NCI-H1092 treated with DMSO at 0.1 percent for 48 hours (cell line): ENCODE measurements around the gene PLB1.
A peak's percentile ranks its signal among the peaks of the same experiment; 100 is the strongest.
"Not testable (repeated sequence)": the region's sequence is repeated elsewhere in the genome, so short reads cannot be mapped to it uniquely, and the experiment has no call there.

ENCODE experiments used
- DNase-seq: peaks from one replicate; lab custom pipeline; 2025; lab: John Stamatoyannopoulos, UW

PLB1 gene

DNA sequence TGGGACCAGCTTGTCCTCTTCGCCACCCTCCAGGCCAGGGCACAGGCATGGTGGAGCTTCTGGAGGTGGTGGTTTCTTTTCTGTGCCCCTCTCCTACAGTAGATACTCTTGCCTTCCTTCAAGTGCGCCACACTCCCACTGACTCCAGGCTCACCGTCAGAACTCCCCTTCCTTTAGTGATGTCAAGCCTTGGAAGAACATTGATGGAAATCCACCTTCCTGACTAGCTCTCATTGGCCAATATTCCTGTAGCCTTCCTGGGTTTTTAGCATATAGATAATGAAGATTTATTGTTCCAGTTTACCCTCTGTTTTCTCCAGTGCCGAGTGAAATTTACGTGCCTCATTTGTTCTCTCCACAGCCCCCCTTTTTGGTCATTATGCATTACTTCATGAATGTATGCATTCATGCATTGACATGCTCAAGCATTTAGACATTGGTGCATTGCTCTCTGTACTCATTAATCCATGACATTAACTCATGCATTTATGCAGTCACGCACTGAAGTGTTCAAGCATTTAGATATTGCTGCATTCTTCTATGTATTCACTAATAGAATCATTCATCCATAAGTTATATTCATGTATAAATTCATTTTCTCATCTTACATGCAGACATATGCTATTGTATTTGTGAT, 37.3 kb downstream of the PLB1 start:
- DNase-seq: no peak

DNA sequence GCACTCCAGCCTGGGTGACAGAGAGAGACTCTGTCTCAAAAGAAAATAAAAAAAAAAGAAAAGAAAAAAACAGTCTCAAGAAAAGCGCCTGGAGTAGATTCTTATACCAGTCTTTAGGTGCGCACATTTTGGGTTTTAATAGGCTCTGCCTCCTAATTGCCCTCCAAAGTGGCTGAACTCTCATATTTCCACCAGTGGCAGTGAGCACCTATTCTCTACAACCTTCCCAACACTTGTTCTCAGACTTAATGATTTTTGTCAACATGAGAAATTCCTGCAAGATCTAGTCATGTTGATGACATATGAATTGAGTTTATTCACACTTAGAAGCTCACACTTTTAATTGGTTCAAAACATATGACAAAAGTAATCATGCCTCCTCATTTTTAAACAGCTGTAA, 39.0 kb downstream of the PLB1 start:
- no peak for DNase-seq

DNA sequence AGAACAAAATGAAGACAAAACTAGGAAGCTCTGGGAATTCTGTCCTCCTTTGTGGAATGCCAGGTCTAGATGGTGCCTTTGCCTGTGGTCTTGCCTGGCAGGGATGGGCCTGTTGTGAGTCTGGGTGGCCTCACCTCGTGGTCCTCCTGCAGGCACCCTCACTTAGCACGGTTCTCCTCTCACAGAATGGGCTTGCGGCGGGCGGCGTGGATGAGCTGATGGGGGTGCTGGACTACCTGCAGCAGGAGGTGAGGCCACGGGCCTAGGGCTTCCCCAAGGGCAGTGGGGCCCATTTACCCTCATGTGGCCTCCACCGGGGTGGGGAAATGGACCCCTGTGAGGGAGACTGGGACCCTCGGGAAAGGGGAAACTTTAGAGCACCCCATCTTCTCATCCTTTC, 42.3 kb downstream of the PLB1 start:
- no peak for DNase-seq

DNA sequence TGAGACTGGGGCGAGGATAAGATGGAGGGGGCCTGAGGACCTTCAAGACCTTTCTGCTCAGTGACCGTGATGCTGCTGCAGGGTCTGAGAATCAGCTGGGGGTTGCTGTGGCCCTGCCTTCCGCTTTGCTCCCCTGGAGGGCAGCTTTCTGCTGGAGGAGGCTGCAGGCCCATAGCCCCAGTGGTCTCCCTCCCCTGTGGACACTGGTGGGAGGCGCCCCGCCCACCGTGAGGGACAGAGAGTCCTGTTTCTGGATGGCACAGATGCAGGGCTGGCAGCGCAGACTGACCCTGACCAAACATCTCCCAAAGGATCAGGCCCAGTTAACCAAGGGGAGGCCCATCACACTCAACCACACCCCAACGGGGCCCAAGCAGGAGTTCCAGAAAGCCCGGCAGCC, 42.8 kb downstream of the PLB1 start:
- DNase-seq: no peak

DNA sequence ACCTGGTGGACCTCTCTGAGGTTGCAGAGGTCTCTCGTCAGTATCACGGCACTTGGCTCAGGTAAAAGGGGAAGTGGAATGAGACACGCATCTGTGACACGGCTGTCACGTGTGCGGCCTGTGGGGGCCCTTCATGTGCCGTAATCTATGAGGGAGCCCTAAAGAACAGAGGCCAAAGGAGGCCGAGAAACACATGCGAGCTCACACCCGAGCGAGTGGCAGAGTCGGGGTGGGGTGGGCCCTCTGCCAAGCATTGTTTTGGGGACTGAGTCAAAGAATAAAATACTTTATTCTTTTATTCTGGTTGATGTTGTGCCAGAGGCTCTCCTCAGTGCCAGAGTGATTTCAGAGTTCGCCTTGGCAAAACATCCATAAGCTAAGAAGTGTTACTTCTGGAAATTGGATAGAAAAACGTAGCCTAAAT, 43.3 kb downstream of the PLB1 start:
- DNase-seq: no peak

DNA sequence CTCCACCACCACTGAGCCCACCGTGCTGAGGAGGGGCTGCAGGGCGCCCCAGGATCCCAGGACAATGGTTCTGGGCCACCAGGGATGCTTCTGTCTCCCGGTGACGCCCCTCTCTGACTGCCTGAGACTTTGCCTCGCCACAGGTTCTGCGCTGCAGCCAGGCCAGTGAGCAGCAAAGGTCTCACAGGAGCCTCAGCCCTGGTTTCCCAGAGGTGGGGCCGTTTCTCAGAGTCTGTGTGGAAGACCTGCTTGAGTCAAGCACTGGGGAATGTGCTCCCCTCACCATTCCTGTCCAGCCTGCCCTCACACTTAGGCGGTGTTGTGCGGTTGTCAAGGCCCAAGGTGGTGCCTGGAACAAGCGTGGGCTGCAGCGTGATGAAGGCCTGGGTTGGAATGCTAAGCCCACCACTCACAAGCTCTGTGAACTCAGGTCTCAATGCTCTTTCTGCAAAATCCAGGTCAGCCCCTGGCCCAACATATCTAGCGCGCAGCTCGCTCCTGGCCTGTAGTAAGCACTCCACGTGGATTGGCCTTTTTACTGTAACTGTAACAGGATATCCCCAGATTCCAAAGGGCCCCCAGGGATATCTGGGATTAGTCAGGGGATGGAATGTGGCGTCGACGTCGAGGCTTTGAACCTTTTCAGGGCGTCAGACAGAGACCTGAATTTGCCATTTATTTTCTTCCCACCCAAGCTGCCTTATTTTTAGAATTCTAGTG, 47.6 kb downstream of the PLB1 start:
- DNase-seq: no peak

DNA sequence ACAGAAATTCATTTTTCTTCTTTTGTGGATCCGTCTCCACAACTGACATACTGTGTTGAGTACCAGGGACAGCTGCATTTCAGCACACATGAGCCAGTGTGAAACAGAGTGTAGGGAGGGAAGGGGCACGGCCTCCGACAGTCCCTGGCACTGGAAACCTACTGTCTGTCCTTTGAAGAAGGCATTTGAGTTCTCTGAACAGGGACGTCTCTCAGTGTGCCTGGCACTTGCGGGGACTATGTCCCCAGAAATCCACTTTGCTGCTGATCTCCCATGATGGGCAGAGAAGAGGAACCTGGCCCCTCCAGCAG, 48.1 kb downstream of the PLB1 start:
- DNase-seq: no peak

DNA sequence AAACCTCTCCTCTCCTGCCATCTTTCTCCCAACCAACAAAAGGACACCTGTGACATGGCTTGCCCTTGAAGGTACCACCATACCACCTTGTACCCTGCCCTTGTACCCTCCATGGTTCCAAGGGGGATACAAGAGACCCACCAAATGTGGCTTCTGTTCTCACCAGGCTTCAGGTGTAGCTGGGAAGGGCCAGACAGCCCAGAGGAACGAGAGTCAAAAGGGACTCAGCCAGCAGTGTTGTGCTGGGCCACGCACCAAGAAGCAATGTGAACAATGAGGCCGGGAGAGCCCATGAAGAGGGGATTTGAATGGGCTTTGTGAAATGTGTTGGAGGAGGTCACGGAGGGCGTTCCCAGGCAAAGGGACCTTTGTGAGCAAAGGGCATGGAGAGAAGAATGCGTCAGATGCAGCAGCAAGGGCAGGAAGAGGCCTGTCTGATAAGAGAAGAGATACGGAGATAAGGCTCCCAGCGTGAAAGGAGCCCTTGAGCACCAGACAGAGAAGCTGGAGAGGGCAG, 48.6 kb downstream of the PLB1 start:
- DNase-seq: no peak

DNA sequence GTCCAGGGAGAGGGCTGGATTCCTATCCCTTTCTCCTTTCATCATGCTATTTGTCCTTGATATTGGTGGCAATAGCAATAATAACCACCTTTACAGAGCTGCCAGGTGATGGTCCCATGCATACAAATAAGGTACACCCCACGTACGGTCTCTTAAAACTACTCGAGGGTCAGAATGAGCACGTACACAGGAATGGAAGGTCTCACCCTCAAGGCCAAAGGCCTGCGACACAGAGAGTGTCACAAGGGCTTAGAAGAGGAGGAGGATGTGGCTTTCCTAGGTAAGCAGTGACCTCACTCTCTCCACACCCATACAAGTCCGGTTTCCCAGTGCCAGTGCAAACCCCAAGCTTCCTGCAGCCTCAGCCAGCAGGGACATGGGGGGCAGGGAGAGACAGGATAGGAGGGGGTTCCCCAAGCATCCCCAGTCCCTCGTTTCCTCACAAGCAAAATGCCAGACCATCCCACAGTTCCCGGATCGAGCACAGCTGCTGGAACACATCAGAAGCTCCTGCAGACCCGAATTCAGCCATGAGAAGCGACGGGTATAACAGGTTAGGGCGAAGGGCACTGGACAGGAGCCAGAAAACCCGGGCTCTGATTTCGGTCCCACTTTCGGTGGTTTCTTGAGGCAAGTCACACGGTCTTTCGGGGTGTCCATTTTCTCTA, 49.2 kb downstream of the PLB1 start:
- no peak for DNase-seq

DNA sequence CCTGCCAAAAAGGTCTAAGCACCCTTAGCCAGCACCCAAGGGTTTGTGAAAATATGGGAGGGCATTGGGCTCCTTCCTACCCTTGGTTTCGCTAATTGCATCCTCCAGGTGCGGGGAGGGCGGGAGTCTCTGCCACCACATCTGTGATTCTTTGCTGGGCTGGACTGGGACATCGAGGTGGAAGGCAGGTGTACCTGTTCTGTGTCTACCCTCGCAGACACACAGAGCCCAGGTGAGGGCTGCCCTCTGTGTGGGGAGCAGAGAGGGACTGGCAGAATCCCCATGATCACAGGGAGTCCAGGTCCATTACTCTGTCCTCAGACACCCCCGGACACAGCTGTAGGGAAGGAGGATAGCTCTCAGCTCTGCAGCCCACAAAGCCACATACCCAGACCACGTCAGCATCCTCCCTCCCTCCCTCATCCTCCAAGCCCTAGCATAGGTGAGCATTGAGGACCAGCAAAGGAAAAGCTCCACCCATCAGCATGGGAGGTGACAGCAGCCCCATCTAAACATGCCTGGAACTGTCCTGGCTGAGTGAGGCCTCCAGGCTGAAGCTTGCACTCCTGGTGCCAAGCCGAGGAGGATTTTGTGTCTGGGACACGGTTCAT, 49.8 kb downstream of the PLB1 start:
- no peak for DNase-seq

DNA sequence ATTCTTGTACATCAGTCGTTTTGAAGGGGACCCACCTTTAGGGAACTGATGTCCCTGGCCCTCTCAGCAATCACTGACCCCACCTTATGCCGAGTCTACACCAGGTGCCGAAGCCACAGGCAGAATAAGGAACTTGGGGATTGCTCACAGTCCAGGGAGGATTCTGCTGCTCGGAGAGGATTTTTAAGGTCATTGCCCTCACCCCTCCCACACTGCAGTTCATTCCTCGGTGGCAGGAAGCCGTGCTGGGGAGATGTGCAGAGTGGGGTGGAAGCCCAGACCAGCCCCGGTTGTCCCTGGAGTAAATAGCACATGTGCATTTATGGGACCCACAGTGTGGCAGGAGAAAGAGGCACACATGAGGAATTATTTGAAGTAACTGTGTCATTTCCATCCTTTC, 50.4 kb downstream of the PLB1 start:
- DNase-seq: no peak

DNA sequence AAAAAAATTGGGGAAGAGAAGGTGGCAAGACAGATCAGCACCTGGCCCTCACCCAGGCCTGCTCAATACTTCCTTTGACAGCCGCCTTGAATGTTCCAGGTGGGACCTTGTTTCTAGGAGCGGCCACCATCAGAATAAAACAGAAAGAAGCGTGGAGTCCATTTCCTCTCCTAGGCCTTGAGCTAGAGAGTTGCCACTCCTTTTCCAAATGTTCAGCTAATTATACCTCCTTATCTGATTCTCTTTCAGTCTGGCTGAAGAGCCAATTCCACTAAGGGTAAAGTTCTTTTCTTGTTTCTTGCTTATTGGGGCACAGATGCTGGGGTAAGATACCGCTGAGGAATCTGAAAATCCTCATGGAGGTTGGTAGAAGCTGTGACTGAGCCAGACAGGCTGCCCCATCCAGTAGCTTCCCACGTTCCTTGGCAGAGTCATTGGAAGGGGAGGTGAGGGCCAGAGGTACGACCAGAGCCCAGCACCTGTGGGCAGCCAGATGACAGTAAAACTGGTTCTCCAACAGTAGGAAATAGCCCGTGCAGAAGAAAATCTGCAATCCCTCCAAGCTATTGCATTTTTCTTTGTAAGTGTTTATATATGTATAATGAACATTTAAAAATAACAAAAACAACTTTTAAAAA, 51.5 kb downstream of the PLB1 start:
- DNase-seq: no peak

DNA sequence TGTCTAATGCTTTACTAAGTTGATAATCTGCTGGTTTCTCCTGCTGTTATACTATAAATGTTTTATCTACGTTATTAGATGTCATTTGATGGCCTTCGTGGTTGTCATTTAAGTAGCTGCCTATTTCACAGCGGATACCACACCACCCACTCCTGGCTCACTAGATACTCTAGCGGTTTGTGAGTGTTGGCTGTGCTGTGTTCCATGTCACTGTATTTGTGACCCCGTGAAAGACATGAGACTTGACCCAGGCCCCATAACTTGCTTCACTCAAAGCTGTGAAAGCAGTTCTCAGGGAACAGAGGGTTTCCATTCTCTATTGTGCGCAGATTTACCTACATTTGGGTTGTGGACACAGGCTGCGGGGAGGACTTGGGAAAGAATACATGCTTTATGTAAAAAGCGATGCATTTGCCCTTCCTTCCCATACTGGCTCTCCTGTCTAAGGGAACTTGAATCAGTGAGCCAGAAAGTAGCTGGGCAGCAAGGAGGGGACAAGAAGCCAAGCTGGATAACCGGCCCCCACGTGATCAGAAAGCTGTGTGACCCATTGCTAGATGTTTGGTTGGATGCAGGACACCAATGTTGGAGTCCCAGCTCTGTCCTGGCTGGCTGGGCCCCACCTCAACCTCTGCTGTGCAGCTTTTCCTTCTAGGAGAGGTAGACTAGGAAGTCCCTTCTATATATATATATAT, 52.2 kb downstream of the PLB1 start:
- DNase-seq: no peak

DNA sequence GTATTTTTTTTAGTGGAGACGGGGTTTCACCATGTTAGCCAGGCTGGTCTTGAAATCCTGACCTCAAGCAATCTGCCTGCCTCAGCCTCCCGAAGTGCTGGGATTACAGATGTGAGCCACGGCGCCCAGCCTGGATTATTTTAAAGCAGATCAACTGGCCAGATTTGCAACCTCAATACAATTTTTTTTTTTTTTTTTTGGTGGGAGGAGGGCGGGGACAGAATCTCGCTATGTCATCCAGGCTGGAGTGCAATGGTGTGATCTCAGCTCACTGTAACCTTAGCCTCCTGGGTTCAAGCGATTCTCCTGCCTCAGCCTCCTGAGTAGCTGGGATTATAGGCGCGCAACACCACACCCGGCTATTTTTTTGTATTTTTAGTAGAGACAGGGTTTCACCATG, 54.5 kb downstream of the PLB1 start:
- DNase-seq: not testable (repeated sequence)

DNA sequence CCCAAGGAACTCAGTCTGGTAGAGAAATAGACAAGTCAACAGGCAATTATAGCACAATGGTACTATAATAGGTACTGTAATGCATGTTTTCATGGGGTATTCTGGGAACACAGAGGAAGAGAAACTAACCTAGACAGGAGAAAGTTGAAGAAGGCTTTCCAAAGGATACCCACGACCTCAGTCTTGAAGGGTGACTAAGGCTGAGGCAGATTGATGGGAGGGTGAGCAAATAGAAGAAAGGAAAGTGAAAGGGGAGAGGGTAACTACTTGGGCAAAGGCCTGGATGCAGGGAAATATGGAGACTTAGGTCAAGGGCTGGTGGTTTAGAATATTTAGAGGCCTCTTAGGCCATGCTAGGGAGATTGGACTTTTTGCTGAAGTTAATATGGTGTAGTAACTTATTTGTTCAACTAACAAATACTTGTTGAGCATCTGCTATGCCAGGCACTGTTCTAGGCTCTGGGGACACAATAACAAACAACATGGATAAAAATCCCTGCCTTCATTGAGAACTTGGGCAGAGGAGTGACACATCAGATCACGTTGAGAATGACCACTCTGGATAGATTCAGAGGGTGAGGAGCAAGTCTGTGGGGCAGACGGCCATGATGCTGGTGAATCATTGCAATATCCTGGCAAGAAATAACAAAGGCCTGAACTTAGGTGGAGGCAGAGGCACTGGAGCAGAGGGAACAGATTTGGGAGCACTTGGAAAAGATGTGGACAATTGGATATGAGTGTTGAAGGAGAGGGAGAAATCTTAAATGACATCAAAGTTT, 56.4 kb downstream of the PLB1 start:
- DNase-seq: no peak

DNA sequence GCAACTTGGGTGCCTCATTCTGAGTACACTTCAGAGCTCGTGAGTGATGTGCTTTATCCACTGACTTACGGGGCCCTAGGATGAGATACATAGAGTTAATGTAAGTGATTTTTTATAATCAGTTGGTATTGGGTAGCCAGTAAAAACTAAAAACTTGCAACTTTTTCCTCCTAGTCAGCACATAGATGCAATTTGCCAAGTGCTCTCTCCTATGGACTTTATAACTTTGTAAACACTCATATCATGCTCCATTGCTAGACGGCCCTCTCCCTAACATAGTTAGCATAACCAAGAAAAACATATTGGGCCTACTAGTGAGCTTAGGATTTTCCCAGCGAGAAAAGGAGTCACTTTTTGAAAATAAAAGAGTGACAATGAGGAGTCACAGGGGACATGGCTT, 60.4 kb downstream of the PLB1 start:
- DNase-seq: no peak

DNA sequence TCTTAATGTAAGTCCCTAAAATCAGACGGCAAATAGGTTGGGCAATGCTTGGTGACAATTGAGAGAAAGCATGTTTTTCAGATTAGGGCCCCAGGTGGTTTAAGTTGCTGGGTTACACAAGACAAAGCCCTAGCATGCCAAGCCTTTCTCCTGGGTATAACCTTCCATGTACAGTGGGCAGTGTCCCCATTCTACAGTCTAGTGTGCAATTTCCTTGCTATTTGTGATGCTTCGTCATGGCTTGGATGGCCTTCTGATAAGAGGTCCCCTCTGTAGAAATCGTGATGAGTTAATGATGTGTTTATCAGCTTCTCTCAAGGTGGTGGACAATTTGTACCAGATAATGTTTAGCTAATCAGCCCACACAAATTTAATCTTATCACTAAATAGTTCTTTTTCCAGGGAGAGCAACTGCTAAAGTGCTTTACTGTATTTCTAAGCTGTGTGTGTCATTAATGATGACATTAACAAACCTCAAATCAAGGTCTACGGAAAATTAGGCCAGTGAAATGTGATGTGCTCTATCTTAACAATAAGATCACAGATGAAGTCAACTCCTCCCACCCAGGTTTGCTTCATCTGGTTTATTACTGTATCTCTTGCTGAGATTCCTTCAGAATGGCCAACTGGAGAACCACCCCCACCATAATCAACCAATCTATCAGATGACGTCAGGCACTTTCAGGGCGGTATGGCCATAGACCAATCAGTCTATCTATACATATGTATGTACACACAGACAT, 61.7 kb downstream of the PLB1 start:
- DNase-seq: no peak

DNA sequence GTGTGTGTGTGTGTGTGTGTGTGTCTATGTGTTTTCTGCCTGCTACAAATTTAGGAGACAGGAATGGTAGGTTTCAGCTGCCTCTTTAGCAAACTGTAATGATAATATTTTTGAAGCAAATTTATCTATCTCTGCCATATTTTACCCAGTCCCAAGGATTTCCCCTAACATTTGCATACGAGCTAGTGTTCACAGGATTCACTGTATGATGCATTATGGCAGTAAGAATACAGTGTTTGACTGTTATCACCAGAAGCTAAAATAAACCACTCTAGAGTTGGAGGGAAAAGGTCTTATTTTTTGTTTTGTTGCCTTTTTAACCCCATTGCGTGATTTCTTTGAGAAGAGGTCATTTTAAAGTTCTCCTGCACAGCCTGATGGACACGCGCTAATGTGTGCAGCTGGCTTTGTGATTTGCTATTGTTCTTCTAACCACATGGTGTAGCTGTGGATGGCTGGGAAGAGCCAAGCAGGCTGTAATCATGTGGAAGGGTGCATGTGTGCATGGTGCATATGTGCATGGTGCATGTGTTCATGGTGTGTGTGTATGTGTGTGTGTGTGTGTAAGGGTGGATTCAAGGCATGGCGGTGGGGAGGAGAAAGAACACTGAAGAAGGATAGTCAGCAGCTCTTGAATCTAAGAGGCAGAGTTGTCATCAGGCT, 62.4 kb downstream of the PLB1 start:
- no peak for DNase-seq

DNA sequence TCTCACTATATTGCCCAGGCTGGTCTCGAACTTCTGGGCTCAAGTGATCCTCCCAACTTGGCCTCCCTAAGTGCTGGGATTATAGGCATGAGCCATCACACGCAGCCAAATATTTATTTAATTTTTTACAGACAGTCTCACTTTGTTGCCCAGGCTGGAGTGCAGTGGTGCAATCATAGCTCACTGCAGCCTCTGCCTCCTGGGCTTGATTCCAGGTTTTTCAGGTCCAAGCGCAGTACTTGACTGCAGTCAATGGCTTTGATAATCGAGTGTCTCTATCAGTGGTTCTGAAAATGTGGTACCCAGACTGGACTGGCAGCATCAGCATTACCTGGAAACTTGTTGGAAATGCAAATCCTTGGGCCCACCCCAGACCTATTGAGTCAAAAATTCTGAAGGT, 63.1 kb downstream of the PLB1 start:
- peak; percentile 2 for DNase-seq

DNA sequence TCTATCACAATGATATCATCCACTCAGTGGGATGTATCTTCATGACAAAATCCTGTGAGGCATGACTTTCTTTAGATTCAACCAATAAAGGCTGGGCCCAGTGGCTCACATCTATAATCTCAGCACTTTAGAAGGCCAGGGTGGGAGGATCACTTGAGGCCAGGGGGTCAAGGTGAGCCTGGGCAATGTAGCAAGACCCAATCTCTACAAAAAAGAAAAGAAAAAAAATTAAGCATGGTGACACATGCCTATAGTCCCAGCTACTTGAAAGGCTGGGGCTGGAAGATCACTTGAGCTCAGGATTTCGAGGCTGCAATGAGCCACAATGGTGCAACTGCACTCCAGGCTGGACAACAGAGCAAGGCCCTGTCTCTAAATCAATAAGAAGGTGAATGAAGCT, 68.0 kb downstream of the PLB1 start:
- no peak for DNase-seq
